ENCODE measurements around the gene WDR86. TPM values are rescaled to one million over a fixed set of nuclear protein-coding genes. Genes with fewer than 3 reads are reported as not detected.

The WDR86 gene
- total RNA-seq, 2 experiments from 2014 or later: not detected

- H3K4me3 Mint-ChIP-seq: no peak overlapping the region
- POLR2A ChIA-PET: interaction anchor here (0.5 kb wide), 1 partner anchor 78 kb away, joined by 5 read pairs; no protein-coding TSS in a partner anchor
- no peak for ATAC-seq
- H3K27me3 Mint-ChIP-seq: no peaks in the 10 kb centered on the region
- no peaks in the 10 kb centered on the region for H3K36me3 Mint-ChIP-seq (ENCODE audit: low read depth)
- intact Hi-C loops (cut with DNase I, micrococcal nuclease): no loop called here
- H3K27ac Mint-ChIP-seq: no peak overlapping the region
- no peak for DNase-seq
- peaks cover 34% of the 10 kb centered on the region for H3K4me1 Mint-ChIP-seq
- H3K9me3 Mint-ChIP-seq (ENCODE audit: low read depth): peaks cover 9% of the 10 kb centered on the region
- CTCF ChIA-PET: interaction anchor here (1.2 kb wide), 1 partner anchor 112 kb away, joined by 3 read pairs; no protein-coding TSS in a partner anchor
Observed at GRCh38 chr7:151426441-151426903, 16.6 kb upstream of the WDR86 start.

- ATAC-seq: no peak
Observed at GRCh38 chr7:151425670-151426440, 16.0 kb upstream of the WDR86 start.

GRCh38 chr7:151424799-151425198 lies 15.0 kb upstream of the WDR86 start:
- ATAC-seq (no peak), DNase-seq (no peak)
- H3K27me3 Mint-ChIP-seq: no peaks in the 10 kb centered on the region
- H3K36me3 Mint-ChIP-seq (ENCODE audit: low read depth): no peaks in the 10 kb centered on the region
- ChIA-PET CTCF (interaction anchor here (0.9 kb wide), 1 partner anchor 27 kb away, joined by 3 read pairs; no protein-coding TSS in a partner anchor), POLR2A (no interaction called here)
- intact Hi-C loops (cut with DNase I, micrococcal nuclease): no loop called here
- peaks cover 12% of the 10 kb centered on the region for H3K9me3 Mint-ChIP-seq (ENCODE audit: low read depth)
- H3K4me1 Mint-ChIP-seq: peaks cover 24% of the 10 kb centered on the region
- no peak overlapping the region for H3K27ac Mint-ChIP-seq
- no peak overlapping the region for H3K4me3 Mint-ChIP-seq

More at GRCh38 chr7:151425670-151426440, 16.0 kb upstream of the WDR86 start:
- POLR2A ChIA-PET: interaction anchor here (0.5 kb wide), 1 partner anchor 79 kb away, joined by 5 read pairs; no protein-coding TSS in a partner anchor
- no peaks in the 10 kb centered on the region for H3K27me3 Mint-ChIP-seq
- no peak overlapping the region for H3K4me3 Mint-ChIP-seq
- no peak for DNase-seq
- no peaks in the 10 kb centered on the region for H3K36me3 Mint-ChIP-seq (ENCODE audit: low read depth)
- CTCF ChIA-PET: interaction anchor here (0.9 kb wide), 1 partner anchor 26 kb away, joined by 3 read pairs; no protein-coding TSS in a partner anchor
- H3K27ac Mint-ChIP-seq: no peak overlapping the region
- peaks cover 9% of the 10 kb centered on the region for H3K9me3 Mint-ChIP-seq (ENCODE audit: low read depth)
- H3K4me1 Mint-ChIP-seq: peaks cover 33% of the 10 kb centered on the region
- intact Hi-C loops (cut with DNase I, micrococcal nuclease): no loop called here

GRCh38 chr7:151423936-151424335 lies 14.1 kb upstream of the WDR86 start:
- ChIA-PET POLR2A (no interaction called here), CTCF (interaction anchor here (0.6 to 1.1 kb wide), 3 partner anchors 8 to 82 kb away, joined by 3 to 4 read pairs (median 3); partner anchors contain the start of gene NUB1)
- intact Hi-C loops (cut with DNase I, micrococcal nuclease): no loop called here
- Mint-ChIP-seq H3K27me3 (no peaks in the 10 kb centered on the region), H3K4me1 (peaks cover 16% of the 10 kb centered on the region), H3K4me3 (no peak overlapping the region), H3K36me3 (ENCODE audit: low read depth) (no peaks in the 10 kb centered on the region), H3K9me3 (ENCODE audit: low read depth) (peaks cover 12% of the 10 kb centered on the region), H3K27ac (no peak overlapping the region)
- DNase-seq: no peak
- ATAC-seq: no peak

GRCh38 chr7:151423226-151423625 lies 13.4 kb upstream of the WDR86 start:
- no peak overlapping the region for H3K27ac Mint-ChIP-seq

GRCh38 chr7:151422212-151422611 lies 12.4 kb upstream of the WDR86 start:
- Mint-ChIP-seq H3K4me1 (peaks cover 2% of the 10 kb centered on the region), H3K4me3 (no peak overlapping the region), H3K9me3 (ENCODE audit: low read depth) (peaks cover 14% of the 10 kb centered on the region), H3K27ac (no peak overlapping the region), H3K36me3 (ENCODE audit: low read depth) (no peaks in the 10 kb centered on the region), H3K27me3 (no peaks in the 10 kb centered on the region)
- ATAC-seq (no peak), DNase-seq (no peak)
- POLR2A ChIA-PET: no interaction called here
- intact Hi-C loops (cut with DNase I, micrococcal nuclease): no loop called here
- CTCF ChIA-PET: no interaction called here

More at GRCh38 chr7:151423226-151423625, 13.4 kb upstream of the WDR86 start:
- H3K4me3 Mint-ChIP-seq: no peak overlapping the region
- DNase-seq: no peak
- peaks cover 8% of the 10 kb centered on the region for H3K4me1 Mint-ChIP-seq
- ATAC-seq: no peak
- peaks cover 12% of the 10 kb centered on the region for H3K9me3 Mint-ChIP-seq (ENCODE audit: low read depth)
- H3K36me3 Mint-ChIP-seq (ENCODE audit: low read depth): no peaks in the 10 kb centered on the region
- intact Hi-C loops (cut with DNase I, micrococcal nuclease): no loop called here
- ChIA-PET CTCF (interaction anchor here (0.7 to 1.1 kb wide), 2 partner anchors 7 to 323 kb away, joined by 3 to 4 read pairs; no protein-coding TSS in a partner anchor), POLR2A (no interaction called here)
- H3K27me3 Mint-ChIP-seq: no peaks in the 10 kb centered on the region

- no peaks in the 10 kb centered on the region for H3K27me3 Mint-ChIP-seq
- H3K4me1 Mint-ChIP-seq: no peaks in the 10 kb centered on the region
- ChIA-PET CTCF (interaction anchor here (0.7 to 1.1 kb wide), 3 partner anchors 176 to 340 kb away, joined by 3 read pairs; no protein-coding TSS in a partner anchor), POLR2A (no interaction called here)
- H3K4me3 Mint-ChIP-seq: no peak overlapping the region
- ATAC-seq (no peak), DNase-seq (no peak)
- intact Hi-C loops (cut with DNase I, micrococcal nuclease): no loop called here
- no peak overlapping the region for H3K27ac Mint-ChIP-seq
- H3K36me3 Mint-ChIP-seq (ENCODE audit: low read depth): no peaks in the 10 kb centered on the region
- H3K9me3 Mint-ChIP-seq (ENCODE audit: low read depth): peaks cover 14% of the 10 kb centered on the region
Observed at GRCh38 chr7:151420144-151420543, 10.3 kb upstream of the WDR86 start.

GRCh38 chr7:151416941-151417315 lies 7.1 kb upstream of the WDR86 start:
- intact Hi-C loops (cut with DNase I, micrococcal nuclease): no loop called here
- POLR2A ChIA-PET: no interaction called here
- ATAC-seq: no peak
- Mint-ChIP-seq H3K4me3 (no peak overlapping the region), H3K27ac (no peak overlapping the region), H3K27me3 (peaks cover 12% of the 10 kb centered on the region), H3K36me3 (ENCODE audit: low read depth) (no peaks in the 10 kb centered on the region), H3K9me3 (ENCODE audit: low read depth) (peaks cover 5% of the 10 kb centered on the region), H3K4me1 (peaks cover 24% of the 10 kb centered on the region)
- no peak for DNase-seq
- CTCF ChIA-PET: no interaction called here

- ChIA-PET CTCF (interaction anchor here (0.9 kb wide), 1 partner anchor 8 kb away, joined by 4 read pairs; no protein-coding TSS in a partner anchor), POLR2A (no interaction called here)
- no peak for DNase-seq
- no peak overlapping the region for H3K27ac Mint-ChIP-seq
- H3K4me1 Mint-ChIP-seq: peaks cover 28% of the 10 kb centered on the region
- H3K27me3 Mint-ChIP-seq: peaks cover 18% of the 10 kb centered on the region
- ATAC-seq: no peak
- H3K4me3 Mint-ChIP-seq: no peak overlapping the region
- intact Hi-C loops (cut with DNase I, micrococcal nuclease): no loop called here
- H3K9me3 Mint-ChIP-seq (ENCODE audit: low read depth): peaks cover 5% of the 10 kb centered on the region
- H3K36me3 Mint-ChIP-seq (ENCODE audit: low read depth): no peaks in the 10 kb centered on the region
Observed at GRCh38 chr7:151416112-151416940, 6.5 kb upstream of the WDR86 start.

GRCh38 chr7:151415375-151416105 lies 5.7 kb upstream of the WDR86 start:
- H3K27ac Mint-ChIP-seq: no peak overlapping the region
- CTCF ChIA-PET: interaction anchor here (0.7 to 1.0 kb wide), 3 partner anchors 8 to 105 kb away, joined by 3 to 4 read pairs (median 4); no protein-coding TSS in a partner anchor
- peaks cover 32% of the 10 kb centered on the region for H3K4me1 Mint-ChIP-seq
- peaks cover 4% of the 10 kb centered on the region for H3K9me3 Mint-ChIP-seq (ENCODE audit: low read depth)
- intact Hi-C loops (cut with DNase I, micrococcal nuclease): loop anchor here in 1 of 2 experiments (2.0 kb wide), 1 partner anchor 57 kb away; no protein-coding TSS in a partner anchor
- no peak overlapping the region for H3K4me3 Mint-ChIP-seq
- ATAC-seq (no peak), DNase-seq (no peak)
- H3K27me3 Mint-ChIP-seq: peaks cover 25% of the 10 kb centered on the region
- POLR2A ChIA-PET: interaction anchor here (0.6 kb wide), 1 partner anchor 76 kb away, joined by 3 read pairs; no protein-coding TSS in a partner anchor
- H3K36me3 Mint-ChIP-seq (ENCODE audit: low read depth): no peaks in the 10 kb centered on the region

Measured in activated CD4-positive, alpha-beta T cell treated with anti-CD3 and anti-CD28 coated beads for 36 hours (primary cell).